Bronchial epithelial cell (primary cell): ENCODE measurements around the gene NXN. TPM values are rescaled to one million over a fixed set of nuclear protein-coding genes. Genes with fewer than 3 reads are reported as not detected.
"Not testable (repeated sequence)": the region's sequence is repeated elsewhere in the genome, so short reads cannot be mapped to it uniquely, and the experiment has no call there.

Source experiments
- DNase-seq: peaks from one replicate; pipeline ENCODE4 v3.0.0-alpha.2; 2010; ENCODE audit warnings: low read depth
- FAIRE-seq: peaks from 2 replicates; lab custom pipeline; 2011; peaks lifted over from hg19 to GRCh38; lab: Jason Lieb, UNC
- H3K27me3 ChIP-seq: 2 replicates; pipeline ENCODE4 v1.5.1; 2011; ENCODE audit warnings: low read length; ENCODE audit not compliant: control insufficient read depth, insufficient read depth
- H3K36me3 ChIP-seq: 2 replicates; pipeline ENCODE4 v1.5.1; 2011; ENCODE audit warnings: low read length; ENCODE audit not compliant: control insufficient read depth, insufficient read depth
- H3K4me3 ChIP-seq: 2 replicates; pipeline ENCODE4 v1.5.1; 2011; ENCODE audit warnings: mild to moderate bottlenecking, low read depth, low read length, control low read depth
- CTCF ChIP-seq: IDR thresholded peaks from 2 replicates; pipeline ENCODE4 v1.5.1; 2011; ENCODE audit warnings: mild to moderate bottlenecking, moderate library complexity, low read length, control low read depth, inconsistent platforms; ENCODE audit not compliant: insufficient read depth, severe bottlenecking
- total RNA-seq: library from RNA; depleted of rRNA; stranded (reverse); fragments of >200 nt; gene quantifications from 2 replicates; pipeline ENCODE4 v1.2.1, GENCODE V29; 2014

The NXN gene
- total RNA-seq, 1 donor from 2014 or later, result 70.3 TPM

- H3K4me3 ChIP-seq, result no peak overlapping the region
- TF ChIP-seq CTCF, result no peak
- DNase-seq, result no peak
- H3K27me3 ChIP-seq, result no peaks in the 10 kb centered on the region
- FAIRE-seq, result no peak
- peaks cover 3% of the 10 kb centered on the region for H3K36me3 ChIP-seq
Observed at GRCh38 chr17:881778-882177, 97.8 kb downstream of the NXN start.

- H3K27me3 ChIP-seq, result no peaks in the 10 kb centered on the region
- DNase-seq (peak; percentile 60), FAIRE-seq (peak; percentile 93)
- no peak overlapping the region for H3K4me3 ChIP-seq
- TF ChIP-seq CTCF, result no peak
- peaks cover 3% of the 10 kb centered on the region for H3K36me3 ChIP-seq
Observed at GRCh38 chr17:880443-881269, 98.9 kb downstream of the NXN start.

- peak; percentile 93 for DNase-seq
- H3K4me3 ChIP-seq, result no peak overlapping the region
- peaks cover 3% of the 10 kb centered on the region for H3K36me3 ChIP-seq
- H3K27me3 ChIP-seq, result no peaks in the 10 kb centered on the region
- TF ChIP-seq CTCF, result peak; percentile 74
- peak; percentile 7 for FAIRE-seq
Observed at GRCh38 chr17:879546-880442, 99.8 kb downstream of the NXN start.

GRCh38 chr17:877630-878029 is 101.9 kb downstream of the NXN start:
- no peak overlapping the region for H3K4me3 ChIP-seq
- no peak for TF ChIP-seq CTCF
- peaks cover 3% of the 10 kb centered on the region for H3K36me3 ChIP-seq
- DNase-seq, result no peak
- FAIRE-seq, result no peak
- no peaks in the 10 kb centered on the region for H3K27me3 ChIP-seq

GRCh38 chr17:876272-876671 is 103.3 kb downstream of the NXN start:
- DNase-seq (no peak), FAIRE-seq (no peak)
- Histone ChIP-seq H3K27me3 (no peaks in the 10 kb centered on the region), H3K36me3 (peaks cover 2% of the 10 kb centered on the region), H3K4me3 (no peak overlapping the region)
- TF ChIP-seq CTCF, result no peak

GRCh38 chr17:874590-874989 is 105.0 kb downstream of the NXN start:
- H3K27me3 ChIP-seq, H3K36me3 ChIP-seq, H3K4me3 ChIP-seq, DNase-seq, FAIRE-seq: not testable (repeated sequence)
